ENCODE measurements around the gene ROCK2. TPM values are rescaled to one million over a fixed set of nuclear protein-coding genes. Genes with fewer than 3 reads are reported as not detected.
"Not testable (repeated sequence)": the region's sequence is repeated elsewhere in the genome, so short reads cannot be mapped to it uniquely, and the experiment has no call there.

The ROCK2 gene
- total RNA-seq, 2 experiments from 2014 or later, result 12.6 to 12.7 TPM

DNA sequence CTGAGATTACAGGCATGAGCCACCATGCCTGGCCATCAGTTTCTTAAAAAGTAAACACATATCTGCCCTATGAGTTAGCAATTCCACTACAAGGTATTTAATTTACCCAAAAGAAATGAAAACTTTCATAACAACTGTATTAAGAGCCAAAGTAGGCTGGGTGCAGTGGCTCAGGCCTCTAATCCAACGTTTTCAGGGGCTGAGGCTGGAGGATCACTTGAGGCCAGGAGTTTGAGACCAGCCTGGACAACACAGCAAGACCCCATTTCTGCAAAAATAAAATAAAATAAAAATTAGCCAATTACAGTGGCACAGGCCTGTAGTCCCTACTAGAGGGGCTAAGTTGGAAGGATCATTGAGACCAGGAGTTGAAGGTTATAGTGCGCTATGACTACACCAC is 6.5 kb downstream of the ROCK2 start:
- Mint-ChIP-seq H3K27ac (no peak overlapping the region), H3K27me3 (no peaks in the 10 kb centered on the region), H3K9me3 (peaks cover 1% of the 10 kb centered on the region), H3K4me1 (peaks cover 34% of the 10 kb centered on the region), H3K36me3 (peaks cover 5% of the 10 kb centered on the region), H3K4me3 (no peak overlapping the region)
- DNase-seq, result no peak

- Mint-ChIP-seq H3K27me3 (no peaks in the 10 kb centered on the region), H3K9me3 (peaks cover 1% of the 10 kb centered on the region), H3K4me3 (no peak overlapping the region), H3K36me3 (peaks cover 8% of the 10 kb centered on the region), H3K27ac (no peak overlapping the region), H3K4me1 (peaks cover 27% of the 10 kb centered on the region)
- DNase-seq, result no peak
Measured at GRCh38 chr2:11336189-11336588, 8.2 kb downstream of the ROCK2 start.

GRCh38 chr2:11333427-11334183 is 10.8 kb downstream of the ROCK2 start:
- Mint-ChIP-seq H3K9me3 (peaks cover 3% of the 10 kb centered on the region), H3K27me3 (no peaks in the 10 kb centered on the region)

GRCh38 chr2:11332596-11332995 is 11.8 kb downstream of the ROCK2 start:
- no peak for DNase-seq
- peaks cover 15% of the 10 kb centered on the region for H3K4me1 Mint-ChIP-seq
- no peak overlapping the region for H3K27ac Mint-ChIP-seq
- H3K36me3 Mint-ChIP-seq, result peaks cover 6% of the 10 kb centered on the region
- no peak overlapping the region for H3K4me3 Mint-ChIP-seq
- no peaks in the 10 kb centered on the region for H3K27me3 Mint-ChIP-seq
- H3K9me3 Mint-ChIP-seq, result peaks cover 3% of the 10 kb centered on the region

More at GRCh38 chr2:11333427-11334183, 10.8 kb downstream of the ROCK2 start:
- DNase-seq, result no peak
- H3K36me3 Mint-ChIP-seq, result peaks cover 9% of the 10 kb centered on the region
- H3K4me3 Mint-ChIP-seq, result no peak overlapping the region
- no peak overlapping the region for H3K27ac Mint-ChIP-seq
- peaks cover 13% of the 10 kb centered on the region for H3K4me1 Mint-ChIP-seq

DNA sequence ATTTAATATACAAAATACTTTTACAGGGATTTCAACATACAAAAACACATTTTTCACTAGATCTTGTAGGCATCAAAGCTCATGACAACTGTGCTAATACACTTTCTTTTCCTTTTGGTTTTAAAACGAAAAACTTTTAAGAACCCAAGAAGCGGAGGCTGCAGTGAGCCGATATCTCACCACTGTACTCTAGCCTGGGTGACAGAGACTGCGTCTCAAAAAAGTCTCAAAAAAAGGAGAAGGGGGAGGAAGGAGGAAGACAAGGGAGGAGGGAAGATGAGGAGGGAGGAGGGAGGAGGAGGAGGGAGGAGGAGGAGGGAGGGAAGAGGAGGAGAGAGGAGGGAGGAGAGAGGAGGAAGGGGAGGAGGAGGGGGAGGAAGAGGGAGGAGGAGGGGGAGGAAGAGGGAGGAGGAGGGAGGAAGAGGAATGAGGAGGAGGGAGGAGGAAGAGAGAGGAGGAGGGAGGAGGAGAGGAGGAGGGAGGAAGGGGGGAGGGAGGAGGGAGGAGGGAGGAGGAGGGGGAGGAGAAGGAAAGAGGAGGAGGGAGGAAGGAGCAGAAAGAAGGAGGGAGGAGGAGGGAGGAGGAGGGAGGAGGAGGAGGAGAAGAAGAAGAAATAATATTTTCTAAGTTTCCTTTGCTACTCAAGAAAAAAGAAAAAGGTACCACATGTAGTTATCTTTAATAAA is 13.8 kb downstream of the ROCK2 start:
- no peak overlapping the region for H3K27ac Mint-ChIP-seq
- no peak overlapping the region for H3K4me3 Mint-ChIP-seq
- peaks cover 12% of the 10 kb centered on the region for H3K4me1 Mint-ChIP-seq
- H3K27me3 Mint-ChIP-seq, result no peaks in the 10 kb centered on the region
- peaks cover 2% of the 10 kb centered on the region for H3K9me3 Mint-ChIP-seq
- peaks cover 4% of the 10 kb centered on the region for H3K36me3 Mint-ChIP-seq
- no peak for DNase-seq

DNA sequence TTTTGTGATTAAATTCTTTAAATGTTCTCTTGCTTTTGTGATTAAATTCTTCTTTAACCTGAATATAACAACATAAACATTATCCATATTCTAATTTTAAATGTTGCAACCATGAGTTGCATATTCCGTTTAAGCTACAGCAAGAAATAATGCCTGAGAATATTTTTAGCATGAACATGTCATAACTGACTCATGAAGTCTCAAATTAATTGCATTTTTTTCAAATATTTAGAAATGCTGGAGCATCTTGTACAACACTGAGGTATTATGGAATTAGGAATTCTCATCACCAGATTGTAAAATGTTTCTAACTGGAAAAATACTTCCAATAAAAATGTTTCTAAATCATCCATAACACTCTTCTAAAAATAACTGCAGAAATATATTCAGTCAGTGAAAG is 14.7 kb downstream of the ROCK2 start:
- Mint-ChIP-seq H3K27ac (no peak overlapping the region), H3K9me3 (peaks cover 2% of the 10 kb centered on the region)

DNA sequence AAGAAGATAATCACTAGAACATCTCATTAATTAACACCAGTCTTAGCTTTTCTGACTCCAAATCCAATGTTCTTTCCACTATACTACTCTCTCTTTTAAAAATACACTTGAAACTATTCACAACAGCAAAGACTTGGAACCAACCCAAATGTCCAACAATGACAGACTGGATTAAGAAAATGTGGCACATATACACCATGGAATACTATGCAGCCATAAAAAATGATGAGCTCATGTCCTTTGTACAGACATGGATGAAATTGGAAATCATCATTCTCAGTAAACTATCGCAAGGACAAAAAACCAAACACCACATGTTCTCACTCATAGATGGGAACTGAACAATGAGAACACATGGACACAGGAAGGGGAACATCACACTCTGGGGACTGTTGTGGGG is 15.9 kb downstream of the ROCK2 start:
- not testable (repeated sequence) for H3K4me3 Mint-ChIP-seq, DNase-seq, H3K36me3 Mint-ChIP-seq, H3K27me3 Mint-ChIP-seq, H3K9me3 Mint-ChIP-seq, H3K4me1 Mint-ChIP-seq, H3K27ac Mint-ChIP-seq

More for the DNA sequence above, 14.7 kb downstream of the ROCK2 start:
- Mint-ChIP-seq H3K27me3 (no peaks in the 10 kb centered on the region), H3K4me3 (no peak overlapping the region), H3K4me1 (peaks cover 11% of the 10 kb centered on the region), H3K36me3 (peaks cover 4% of the 10 kb centered on the region)
- DNase-seq, result no peak

- Mint-ChIP-seq H3K27me3 (no peaks in the 10 kb centered on the region), H3K4me3 (no peak overlapping the region), H3K9me3 (peaks cover 2% of the 10 kb centered on the region), H3K36me3 (peaks cover 4% of the 10 kb centered on the region), H3K27ac (no peak overlapping the region), H3K4me1 (peaks cover 8% of the 10 kb centered on the region)
- DNase-seq, result no peak
Measured at GRCh38 chr2:11327871-11328270, 16.6 kb downstream of the ROCK2 start.

DNA sequence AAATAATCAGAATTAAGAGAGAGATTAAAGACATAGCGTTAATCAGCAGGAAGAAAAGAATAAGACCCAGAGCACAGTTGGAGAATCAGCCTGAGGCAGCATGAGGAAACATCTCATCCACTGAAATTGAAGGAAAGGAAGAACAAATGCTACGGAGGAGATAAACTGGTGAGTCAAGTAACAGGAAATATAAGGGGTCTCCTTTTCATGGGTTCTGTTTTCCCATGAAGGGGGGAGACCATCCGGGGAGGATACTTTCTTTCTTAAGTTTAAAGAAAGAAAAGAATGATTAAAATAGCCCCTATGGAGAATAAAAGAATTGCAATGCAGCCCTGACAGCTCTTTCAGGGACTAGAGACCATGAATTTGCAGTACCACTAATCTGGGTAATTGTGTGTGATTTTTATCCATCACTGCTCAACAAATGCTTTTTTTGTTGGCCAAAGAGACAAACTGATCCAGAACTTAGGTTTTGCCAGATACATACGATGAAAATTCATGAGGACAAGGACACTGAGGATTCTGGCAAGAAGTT is 17.7 kb downstream of the ROCK2 start:
- peaks cover 2% of the 10 kb centered on the region for H3K9me3 Mint-ChIP-seq
- H3K27ac Mint-ChIP-seq, result no peak overlapping the region
- no peaks in the 10 kb centered on the region for H3K27me3 Mint-ChIP-seq
- peaks cover 1% of the 10 kb centered on the region for H3K36me3 Mint-ChIP-seq
- H3K4me1 Mint-ChIP-seq, result peaks cover 12% of the 10 kb centered on the region
- H3K4me3 Mint-ChIP-seq, result no peak overlapping the region
- DNase-seq, result no peak

DNA sequence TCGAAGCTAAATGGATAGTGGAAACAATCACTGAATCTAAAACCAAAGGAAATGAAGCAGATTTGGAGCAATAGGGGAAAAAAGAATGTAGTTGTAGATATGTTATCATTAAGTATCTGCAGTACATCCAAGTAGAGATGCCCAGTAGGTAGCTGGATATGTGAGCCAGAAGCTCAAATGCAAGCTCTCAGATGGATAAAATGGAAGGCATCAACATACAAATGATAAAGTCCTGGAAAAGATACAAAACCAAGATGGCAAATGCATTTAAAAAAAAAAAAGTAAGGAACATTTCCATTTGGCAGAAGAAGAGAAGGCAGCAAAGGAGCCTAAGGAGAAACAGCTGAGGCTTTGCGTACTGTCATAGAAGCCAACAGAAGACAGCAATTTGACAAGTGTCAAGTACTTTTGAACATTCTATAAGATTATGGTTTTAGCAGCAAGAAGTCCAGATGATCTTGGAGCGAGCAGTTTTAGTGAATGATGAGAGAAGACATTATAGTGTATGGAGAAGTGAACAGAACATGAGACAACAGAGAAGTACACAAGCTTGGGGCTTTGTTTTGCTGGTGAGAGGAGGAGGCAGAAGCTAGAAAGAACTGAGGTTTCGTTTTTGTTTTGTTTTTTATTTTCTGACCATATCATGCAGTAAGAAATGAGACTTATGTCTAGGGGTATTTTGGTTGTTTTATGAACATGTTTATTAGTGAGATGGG is 18.3 kb downstream of the ROCK2 start:
- H3K27ac Mint-ChIP-seq, result no peak overlapping the region
- H3K4me3 Mint-ChIP-seq, result no peak overlapping the region
- H3K36me3 Mint-ChIP-seq, result peaks cover 1% of the 10 kb centered on the region
- DNase-seq, result no peak
- H3K4me1 Mint-ChIP-seq, result peaks cover 9% of the 10 kb centered on the region
- no peaks in the 10 kb centered on the region for H3K27me3 Mint-ChIP-seq
- peaks cover 2% of the 10 kb centered on the region for H3K9me3 Mint-ChIP-seq

DNA sequence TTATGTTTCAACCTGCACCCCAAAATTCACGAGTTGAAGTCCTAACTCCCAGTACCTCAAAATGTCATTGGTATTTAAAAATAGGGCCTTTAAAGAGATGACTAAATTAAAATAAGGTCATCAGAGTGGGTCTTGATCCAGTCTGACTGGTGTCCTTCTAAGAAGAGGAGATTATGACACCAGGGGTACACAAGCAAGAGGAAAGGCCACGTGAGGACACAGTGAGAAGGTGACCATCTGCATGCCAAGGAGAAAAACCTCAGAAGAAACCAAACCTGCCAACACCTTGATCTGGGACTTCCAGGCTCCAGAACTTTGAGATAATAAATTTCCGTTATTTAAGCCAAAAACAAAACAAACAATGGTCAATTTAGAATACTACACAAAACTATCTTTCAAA is 22.6 kb downstream of the ROCK2 start:
- Mint-ChIP-seq H3K4me1 (peaks cover 6% of the 10 kb centered on the region), H3K27me3 (no peaks in the 10 kb centered on the region), H3K27ac (no peak overlapping the region), H3K36me3 (peaks cover 7% of the 10 kb centered on the region), H3K4me3 (no peak overlapping the region), H3K9me3 (peaks cover 6% of the 10 kb centered on the region)
- no peak for DNase-seq

DNA sequence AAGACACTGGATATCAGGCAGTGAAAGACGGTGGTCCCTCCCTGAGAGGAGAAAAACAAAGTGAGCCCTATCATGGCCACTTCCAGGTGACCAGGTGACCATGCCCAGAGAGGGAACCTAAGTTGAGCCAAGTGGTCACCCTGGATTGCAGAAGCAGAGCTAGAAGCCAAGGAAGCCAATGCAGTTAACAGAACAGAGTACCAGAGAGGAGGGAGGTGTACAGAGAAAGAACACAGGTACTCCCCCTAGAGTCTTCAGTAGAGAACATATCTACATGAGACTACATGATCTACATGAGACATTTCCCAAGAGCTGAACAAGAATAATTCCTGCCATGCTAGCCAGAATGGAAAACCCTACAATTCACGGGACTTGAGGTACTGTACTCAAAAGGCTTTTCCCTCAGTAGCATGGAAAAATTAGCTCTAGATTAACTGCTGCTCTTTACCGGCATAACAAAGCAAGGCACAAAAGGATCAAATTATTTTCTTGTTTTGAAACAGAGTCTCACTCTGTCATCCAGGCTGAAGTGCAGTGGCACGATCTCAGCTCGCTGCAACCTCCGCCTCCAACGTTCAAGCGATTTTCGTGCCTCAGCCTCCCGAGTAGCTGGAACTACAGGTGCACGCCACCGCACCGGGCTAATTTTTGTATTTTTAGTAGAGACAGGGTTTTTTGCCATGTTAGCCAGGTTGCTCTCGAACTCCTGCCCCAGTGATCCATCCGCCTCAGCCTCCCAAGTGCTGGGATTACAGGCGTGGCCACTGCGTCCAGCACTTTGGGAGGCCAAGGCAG is 23.5 kb downstream of the ROCK2 start:
- no peak for DNase-seq
- no peak overlapping the region for H3K27ac Mint-ChIP-seq
- H3K36me3 Mint-ChIP-seq, result peaks cover 7% of the 10 kb centered on the region
- H3K27me3 Mint-ChIP-seq, result no peaks in the 10 kb centered on the region
- peaks cover 6% of the 10 kb centered on the region for H3K9me3 Mint-ChIP-seq
- H3K4me3 Mint-ChIP-seq, result no peak overlapping the region
- H3K4me1 Mint-ChIP-seq, result peaks cover 6% of the 10 kb centered on the region

GRCh38 chr2:11319939-11320338 is 24.5 kb downstream of the ROCK2 start:
- H3K27ac Mint-ChIP-seq, result no peak overlapping the region
- H3K4me1 Mint-ChIP-seq, result peaks cover 6% of the 10 kb centered on the region
- no peak overlapping the region for H3K4me3 Mint-ChIP-seq
- H3K9me3 Mint-ChIP-seq, result peaks cover 6% of the 10 kb centered on the region
- H3K27me3 Mint-ChIP-seq, result no peaks in the 10 kb centered on the region
- no peak for DNase-seq
- H3K36me3 Mint-ChIP-seq, result peaks cover 7% of the 10 kb centered on the region

DNA sequence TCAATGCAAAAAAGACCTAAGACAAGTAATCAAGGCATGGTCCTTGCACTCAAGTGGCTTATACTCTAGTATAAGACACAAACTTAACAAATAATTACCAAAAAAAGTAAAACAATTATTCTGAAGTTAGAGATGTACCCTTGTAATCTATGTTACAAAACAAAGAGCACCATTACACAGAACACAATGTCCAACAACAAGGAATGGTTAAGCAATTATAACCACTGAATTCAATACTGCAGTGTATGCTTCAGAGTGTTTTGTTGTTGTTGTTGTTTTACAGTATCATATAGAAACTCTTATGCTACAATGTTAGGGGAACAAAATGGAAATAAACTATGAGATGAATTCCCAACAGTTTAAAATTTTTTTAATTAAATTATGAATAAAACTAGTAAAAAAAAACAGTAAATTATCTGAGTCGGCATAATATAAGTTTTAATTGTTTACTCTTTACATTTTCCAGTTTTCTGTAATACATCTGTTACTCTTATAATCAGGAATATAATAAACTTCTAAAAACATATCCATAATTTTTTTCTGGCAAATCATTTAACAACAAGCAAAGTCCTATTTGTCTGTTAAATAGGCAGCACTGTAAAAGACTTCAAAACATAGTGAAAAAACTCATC is 29.2 kb downstream of the ROCK2 start:
- DNase-seq, result no peak
- Mint-ChIP-seq H3K4me1 (peaks cover 19% of the 10 kb centered on the region), H3K36me3 (peaks cover 5% of the 10 kb centered on the region), H3K9me3 (peaks cover 6% of the 10 kb centered on the region), H3K4me3 (no peak overlapping the region), H3K27ac (no peak overlapping the region), H3K27me3 (no peaks in the 10 kb centered on the region)
